ENCODE data around the gene SPDYE3. TPM values are rescaled to one million over a fixed set of nuclear protein-coding genes. Genes with fewer than 3 reads are reported as not detected.
"Not testable (repeated sequence)": the region's sequence is repeated elsewhere in the genome, so short reads cannot be mapped to it uniquely, and the experiment has no call there.

The SPDYE3 gene
- total RNA-seq, 1 experiment from 2014 or later = not detected

DNA sequence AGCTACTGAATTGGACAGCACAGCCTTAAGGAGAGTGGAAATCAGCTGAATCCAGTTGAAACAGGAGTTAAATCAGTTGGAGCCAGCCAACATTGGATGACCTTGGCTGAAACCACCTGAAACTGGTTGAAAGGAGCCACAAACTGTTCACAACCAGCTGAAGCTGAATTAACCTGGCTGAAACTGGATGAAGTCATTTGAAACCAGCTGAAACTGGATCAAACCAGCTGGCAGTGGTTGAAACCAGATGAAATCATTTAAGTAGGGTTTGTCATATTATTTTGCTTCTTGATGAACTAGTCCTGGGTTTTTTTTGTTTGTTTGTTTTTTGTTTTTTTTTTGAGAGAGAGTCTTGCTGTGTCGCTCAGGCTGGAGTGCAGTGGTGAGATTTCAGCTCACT, 15.3 kb upstream of the SPDYE3 start:
- H3K14ac ChIP-seq (ENCODE audit: insufficient read depth, low read length); H4K8ac ChIP-seq (replicated peaks; ENCODE audit: insufficient read length, low read depth, low read length); H2BK20ac ChIP-seq (ENCODE audit: low read depth, low read length, poor library complexity, severe bottlenecking); H2AFZ ChIP-seq (ENCODE audit: low read length); H3K27ac ChIP-seq (ENCODE audit: insufficient read length, low read depth, low read length); H3T11ph ChIP-seq (ENCODE audit: low read length); H3K23me2 ChIP-seq (ENCODE audit: insufficient read length, low read depth, low read length, poor library complexity, severe bottlenecking); H3K79me2 ChIP-seq (ENCODE audit: insufficient read depth, low read length); H3K36me3 Mint-ChIP-seq (ENCODE audit: insufficient read depth in 1 of 3, low read depth in 3 of 3); H3K4me1 Mint-ChIP-seq; H2BK15ac ChIP-seq (ENCODE audit: low read depth, low read length); H4K5ac ChIP-seq (ENCODE audit: insufficient read length, low read depth, low read length); H2AK5ac ChIP-seq (ENCODE audit: insufficient read length, low read length); H3K4me1 ChIP-seq (ENCODE audit: insufficient read depth, low read length); H3K9me3 Mint-ChIP-seq; H2BK120ac ChIP-seq (ENCODE audit: low read depth, low read length, poor library complexity, severe bottlenecking); H2BK12ac ChIP-seq (ENCODE audit: insufficient read length, low read depth, low read length); H4K91ac ChIP-seq (ENCODE audit: insufficient read length, low read depth, low read length); H4K20me1 ChIP-seq (ENCODE audit: control insufficient read depth, insufficient read depth, insufficient read length); H3K9ac ChIP-seq (ENCODE audit: extremely low read depth, insufficient read length, low read length); H3K4ac ChIP-seq (ENCODE audit: low read depth, low read length); H3K56ac ChIP-seq (ENCODE audit: insufficient read length, low read depth, low read length); H3K18ac ChIP-seq (ENCODE audit: insufficient read length, low read depth, low read length); DNase-seq; H3K23ac ChIP-seq (ENCODE audit: insufficient read length, low read depth, low read length); H3K4me2 ChIP-seq (ENCODE audit: insufficient read depth, insufficient read length, low read length); H3K27me3 Mint-ChIP-seq (ENCODE audit: low read depth); H2BK5ac ChIP-seq (ENCODE audit: insufficient read length, low read length); H3K79me1 ChIP-seq (ENCODE audit: insufficient read depth, low read depth, low read length, poor library complexity, severe bottlenecking); H3K9me3 ChIP-seq (ENCODE audit: control insufficient read depth, low read depth, low read length); H3K27me3 ChIP-seq (ENCODE audit: insufficient read depth, low read length); H3K4me3 Mint-ChIP-seq: not testable (repeated sequence)
- H3K27ac Mint-ChIP-seq = peak overlapping the region in 1 of 3 experiments; percentile 92; a peak in 2 of 7 replicates
- no CpG with 5 or more reads among the region's 1 CpG for WGBS (ENCODE audit: extremely low coverage, insufficient read length, low lambda C conversion rate)

- H3K9me3 Mint-ChIP-seq; H3K27ac ChIP-seq (ENCODE audit: insufficient read length, low read depth, low read length); H3K4me1 Mint-ChIP-seq; H3K79me2 ChIP-seq (ENCODE audit: insufficient read depth, low read length); H3K36me3 Mint-ChIP-seq (ENCODE audit: insufficient read depth in 1 of 3, low read depth in 3 of 3); H2BK120ac ChIP-seq (ENCODE audit: low read depth, low read length, poor library complexity, severe bottlenecking); H4K91ac ChIP-seq (ENCODE audit: insufficient read length, low read depth, low read length); H3K18ac ChIP-seq (ENCODE audit: insufficient read length, low read depth, low read length); H4K20me1 ChIP-seq (ENCODE audit: control insufficient read depth, insufficient read depth, insufficient read length); H3T11ph ChIP-seq (ENCODE audit: low read length); H3K4me2 ChIP-seq (ENCODE audit: insufficient read depth, insufficient read length, low read length); H2BK5ac ChIP-seq (ENCODE audit: insufficient read length, low read length); H3K4ac ChIP-seq (ENCODE audit: low read depth, low read length); H3K9ac ChIP-seq (ENCODE audit: extremely low read depth, insufficient read length, low read length); H3K23ac ChIP-seq (ENCODE audit: insufficient read length, low read depth, low read length); DNase-seq; H3K79me1 ChIP-seq (ENCODE audit: insufficient read depth, low read depth, low read length, poor library complexity, severe bottlenecking); H2BK20ac ChIP-seq (ENCODE audit: low read depth, low read length, poor library complexity, severe bottlenecking); H3K27me3 Mint-ChIP-seq (ENCODE audit: low read depth); H2AFZ ChIP-seq (ENCODE audit: low read length); H3K9me3 ChIP-seq (ENCODE audit: control insufficient read depth, low read depth, low read length); H3K4me3 Mint-ChIP-seq; H2AK5ac ChIP-seq (ENCODE audit: insufficient read length, low read length); H3K14ac ChIP-seq (ENCODE audit: insufficient read depth, low read length); H3K56ac ChIP-seq (ENCODE audit: insufficient read length, low read depth, low read length); H2BK12ac ChIP-seq (ENCODE audit: insufficient read length, low read depth, low read length); H4K8ac ChIP-seq (replicated peaks; ENCODE audit: insufficient read length, low read depth, low read length); H3K4me1 ChIP-seq (ENCODE audit: insufficient read depth, low read length); H3K27me3 ChIP-seq (ENCODE audit: insufficient read depth, low read length); H2BK15ac ChIP-seq (ENCODE audit: low read depth, low read length); H3K23me2 ChIP-seq (ENCODE audit: insufficient read length, low read depth, low read length, poor library complexity, severe bottlenecking); H4K5ac ChIP-seq (ENCODE audit: insufficient read length, low read depth, low read length): not testable (repeated sequence)
- no CpG with 5 or more reads among the region's 9 CpGs for WGBS (ENCODE audit: extremely low coverage, insufficient read length, low lambda C conversion rate)
- H3K27ac Mint-ChIP-seq = peak overlapping the region in 1 of 3 experiments; percentile 33; a peak in 2 of 7 replicates
Observed at GRCh38 chr7:100295269-100295668, 12.2 kb upstream of the SPDYE3 start.

All from H9 (cell line).